SW 1271 (cell line): ENCODE data around the gene EDIL3.
A peak's percentile ranks its signal among the peaks of the same experiment; 100 is the strongest.
"Not testable (repeated sequence)": the region's sequence is repeated elsewhere in the genome, so short reads cannot be mapped to it uniquely, and the experiment has no call there.

ENCODE experiments used
- DNase-seq, 2 experiments: peaks; one replicate each; lab custom pipeline; 2025; lab: John Stamatoyannopoulos, UW

Gene EDIL3

DNA sequence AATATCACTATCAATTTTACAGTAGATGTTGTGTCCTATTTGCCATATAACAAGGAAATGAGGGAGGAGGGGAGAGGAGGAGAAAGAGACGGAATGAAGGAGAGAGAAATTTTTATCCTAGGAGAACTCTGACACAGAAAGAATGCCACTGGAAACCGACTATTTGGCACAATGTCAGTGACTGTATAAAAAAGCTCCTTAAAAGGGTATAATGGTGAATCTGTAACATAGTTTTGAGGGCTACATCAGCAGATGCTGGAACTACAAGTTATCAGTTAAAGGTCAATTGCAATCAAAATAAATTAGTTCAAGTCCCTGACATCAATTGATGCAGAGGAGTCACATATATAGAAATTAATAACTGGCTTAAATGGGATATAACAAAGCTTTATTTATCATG lies 5.7 kb downstream of the EDIL3 start:
- DNase-seq, result no peak

DNA sequence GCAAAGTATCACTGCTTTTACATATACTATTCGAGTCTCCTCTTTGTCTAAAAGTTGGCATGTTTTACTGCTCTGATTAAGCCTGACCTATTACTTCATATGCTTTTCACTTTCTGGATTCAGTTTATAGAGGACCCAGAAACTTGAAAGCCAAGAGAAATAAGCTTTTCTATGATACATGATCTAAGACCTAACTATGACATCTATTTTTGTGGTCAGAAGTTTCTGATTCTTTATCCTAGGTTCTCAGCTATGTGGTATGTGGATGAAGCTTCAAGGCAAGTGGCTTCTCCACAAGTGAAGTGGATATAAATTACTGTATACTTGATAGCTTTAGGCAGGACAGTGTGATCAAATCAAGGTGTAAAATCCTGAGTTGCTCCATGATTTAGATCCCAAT lies 6.3 kb downstream of the EDIL3 start:
- DNase-seq, result no peak

DNA sequence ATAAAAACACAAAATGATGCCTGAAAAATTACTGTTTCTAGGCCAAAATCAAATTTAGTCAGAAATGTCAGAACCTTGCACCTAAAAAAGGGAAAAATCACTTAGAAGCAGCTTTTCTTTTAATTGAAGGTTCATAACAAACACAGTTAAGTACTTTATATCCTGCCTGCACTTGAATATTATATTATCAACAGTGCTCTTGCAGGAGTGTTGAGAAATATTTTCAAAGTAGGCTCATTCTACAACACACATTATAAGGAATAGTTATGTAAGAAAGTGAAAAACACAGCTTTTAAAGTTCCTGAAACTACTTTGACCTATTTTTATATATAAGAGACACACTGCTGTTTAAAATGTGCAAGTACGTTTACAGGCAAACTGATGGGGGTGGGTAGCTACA lies 8.3 kb downstream of the EDIL3 start:
- DNase-seq, result no peak

DNA sequence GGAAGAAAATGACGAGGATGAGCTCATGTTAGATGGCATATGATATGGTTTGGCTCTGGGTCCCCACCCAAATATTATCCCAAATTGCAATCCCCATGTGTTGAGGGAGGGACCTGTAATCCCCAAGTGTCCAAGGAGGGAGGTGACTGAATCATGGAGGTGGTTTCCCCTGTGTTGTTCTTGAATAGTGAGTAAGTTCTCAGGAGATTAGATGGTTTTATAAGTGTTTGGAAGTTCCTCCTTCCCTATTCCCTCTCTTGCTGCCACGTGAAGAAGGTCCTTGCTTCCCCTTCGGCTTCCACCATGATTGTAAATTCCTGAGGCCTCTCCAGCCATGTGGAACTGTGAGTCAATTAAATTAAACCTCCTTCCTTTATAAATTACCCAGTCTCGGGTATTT lies 10.1 kb downstream of the EDIL3 start:
- no peak for DNase-seq

DNA sequence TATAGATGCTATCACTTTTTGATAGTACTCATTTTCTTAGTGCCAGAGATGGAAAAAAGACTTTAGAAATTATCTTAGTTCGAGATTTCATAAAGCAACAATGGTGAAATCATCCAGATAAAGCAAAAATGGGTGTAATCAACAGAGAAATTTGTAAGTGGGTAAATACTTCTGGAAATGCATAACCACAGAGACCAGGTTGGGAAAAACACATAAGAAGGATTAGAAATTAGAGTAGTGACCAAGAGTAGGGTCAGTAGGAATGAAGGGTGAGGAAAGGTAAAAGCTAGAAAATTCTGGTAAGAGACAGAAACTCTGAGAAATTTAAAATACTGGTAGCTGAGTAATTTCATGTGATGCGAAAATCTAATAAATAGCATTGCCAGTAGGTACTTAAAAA lies 11.2 kb downstream of the EDIL3 start:
- DNase-seq, result no peak

DNA sequence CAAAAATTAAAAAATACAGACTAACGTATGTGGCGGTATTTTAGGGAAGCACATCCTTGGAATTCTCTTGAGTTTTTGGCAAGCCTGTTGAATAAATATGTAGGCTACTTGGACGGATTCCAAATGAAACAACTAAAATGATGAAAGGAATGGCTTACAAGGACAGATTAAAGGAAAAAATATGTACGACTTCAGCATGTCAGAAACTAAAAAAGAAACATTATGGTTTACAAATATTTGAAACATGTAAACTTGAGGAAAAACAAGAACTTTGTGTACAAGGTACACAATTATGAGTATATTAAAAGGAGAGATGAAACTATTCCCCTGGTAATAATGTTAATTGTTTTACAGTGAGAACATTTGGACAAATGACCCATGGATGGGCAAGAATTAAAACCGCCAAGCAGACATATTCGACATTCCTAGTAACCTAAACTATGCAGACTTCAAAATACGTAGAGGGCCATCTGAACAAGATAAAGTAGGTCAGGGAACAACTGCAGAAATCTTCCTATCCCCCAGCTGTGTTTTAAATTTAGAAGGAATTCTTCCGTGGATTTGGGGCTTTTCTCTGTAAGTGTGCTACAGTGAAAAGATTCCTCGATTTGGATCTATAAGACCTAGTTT lies 12.5 kb downstream of the EDIL3 start:
- DNase-seq, result no peak

DNA sequence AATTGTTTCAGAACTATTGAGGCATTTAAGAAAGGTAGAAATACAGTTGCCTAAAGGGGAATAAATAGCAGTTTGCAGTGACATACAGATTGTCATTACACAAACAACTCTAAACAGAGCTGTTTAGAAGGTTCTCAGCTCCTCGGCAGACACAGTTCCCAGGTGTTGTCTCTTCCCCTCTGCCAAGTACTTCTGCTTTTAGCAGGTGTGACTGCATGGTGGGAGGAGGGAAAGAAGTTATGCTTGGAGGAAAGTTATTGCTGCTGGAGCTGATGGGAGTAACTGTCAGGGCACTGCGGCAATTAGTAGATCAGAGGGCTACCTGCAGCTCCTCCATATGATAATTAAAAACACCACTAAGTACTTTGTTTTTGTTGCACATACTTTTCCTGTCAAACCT lies 14.5 kb downstream of the EDIL3 start:
- no peak for DNase-seq

DNA sequence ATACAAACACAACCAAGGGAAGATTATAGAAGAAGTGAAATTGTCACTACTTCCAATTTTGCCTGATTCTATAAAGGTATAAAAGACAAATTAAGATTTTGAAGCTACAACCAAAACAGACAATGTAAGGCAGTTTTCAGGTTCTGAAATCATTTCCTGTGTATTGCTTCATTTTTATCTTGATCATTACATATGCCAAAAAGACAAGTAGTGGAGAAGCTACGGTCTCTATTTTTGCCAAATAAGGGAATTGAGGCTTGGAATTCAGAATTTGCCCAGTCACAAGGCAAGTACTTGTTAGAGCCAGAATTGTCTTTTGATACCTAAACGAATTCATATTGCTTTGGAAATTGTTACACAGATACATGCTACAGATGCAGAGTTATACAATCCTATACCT lies 20.6 kb downstream of the EDIL3 start:
- no peak for DNase-seq

DNA sequence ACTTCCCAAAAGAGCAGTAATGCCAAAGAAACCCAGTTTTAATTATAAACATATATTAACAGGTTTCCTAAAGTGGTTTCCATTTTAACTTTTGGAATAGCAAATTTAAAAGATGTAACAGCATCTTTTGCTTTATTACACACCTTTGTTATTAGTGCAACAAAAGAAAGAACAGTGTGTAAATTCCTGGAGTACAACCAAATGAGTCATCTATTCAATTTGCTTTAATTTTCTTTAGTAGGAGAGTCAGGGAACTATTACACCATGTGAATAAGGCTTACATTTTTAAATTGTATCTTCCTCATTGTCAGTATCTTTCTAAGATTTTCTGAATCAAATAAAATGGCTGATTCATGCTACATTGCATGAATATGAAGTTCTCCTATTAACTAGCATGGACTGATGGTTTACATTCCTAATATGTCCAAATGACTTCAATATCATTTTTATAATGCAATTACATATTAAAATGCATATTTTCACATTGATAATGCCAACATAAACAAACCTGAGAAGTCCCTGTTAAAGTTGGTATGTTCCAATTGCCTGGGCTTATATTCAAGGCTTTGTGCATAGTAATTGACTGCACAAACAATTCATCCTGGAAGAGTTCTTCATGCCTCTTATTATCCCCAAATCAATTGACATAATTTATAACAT lies 22.5 kb downstream of the EDIL3 start:
- no peak for DNase-seq

DNA sequence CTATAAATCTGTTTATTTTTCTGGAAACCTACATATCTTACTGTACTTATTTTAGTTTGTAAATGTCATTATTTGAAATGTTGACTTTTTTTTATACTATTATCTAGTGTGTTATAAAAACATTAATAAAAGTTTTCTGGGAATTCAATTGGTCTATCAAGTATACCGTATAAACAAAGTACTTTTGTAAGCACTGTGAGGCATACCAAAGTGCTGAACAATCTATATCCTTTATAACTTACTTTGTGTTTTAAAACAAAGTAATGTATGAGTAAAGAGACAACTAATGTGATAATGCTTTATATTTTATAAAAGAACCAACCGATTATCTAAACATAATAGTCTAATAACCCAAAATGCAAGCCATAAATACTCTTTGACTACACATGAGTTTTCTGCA lies 23.1 kb downstream of the EDIL3 start:
- DNase-seq, result no peak

DNA sequence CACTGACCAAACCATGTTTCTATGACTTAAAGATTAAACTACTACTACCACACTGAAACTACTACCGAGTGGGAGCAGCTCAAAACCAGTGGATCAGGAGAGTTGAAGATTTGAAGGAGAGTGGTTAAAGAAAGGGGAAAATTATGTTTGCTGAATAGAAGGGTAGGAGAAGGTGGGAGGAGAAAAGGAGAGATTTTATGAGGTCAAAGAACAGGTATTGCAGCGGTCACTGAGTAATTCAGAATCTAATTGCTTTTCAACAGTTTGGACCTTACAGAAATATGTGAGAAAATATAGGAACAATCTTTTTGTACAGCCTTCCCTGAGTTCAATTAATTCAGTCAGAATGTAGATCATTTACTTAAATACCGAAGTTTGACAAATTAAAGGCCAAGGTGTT lies 24.6 kb downstream of the EDIL3 start:
- no peak for DNase-seq

DNA sequence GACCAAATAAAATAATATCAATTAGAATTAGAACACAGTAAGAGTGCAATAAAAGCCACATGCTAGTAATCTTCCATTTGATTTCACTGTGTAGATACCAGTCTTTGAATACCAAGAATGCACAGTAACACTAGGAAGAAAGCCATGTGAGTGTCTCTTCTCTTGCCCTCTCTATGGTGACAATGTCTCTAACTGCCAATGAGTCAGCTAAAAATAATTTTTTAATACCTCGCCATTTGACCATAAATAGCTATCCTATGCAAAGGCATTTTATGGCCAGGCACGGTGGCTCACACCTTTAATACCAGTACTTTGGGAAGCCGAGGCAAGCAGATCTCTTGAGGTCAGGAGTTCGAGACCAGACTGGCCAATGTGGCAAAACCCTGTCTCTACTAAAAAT lies 30.6 kb downstream of the EDIL3 start:
- DNase-seq, result no peak

DNA sequence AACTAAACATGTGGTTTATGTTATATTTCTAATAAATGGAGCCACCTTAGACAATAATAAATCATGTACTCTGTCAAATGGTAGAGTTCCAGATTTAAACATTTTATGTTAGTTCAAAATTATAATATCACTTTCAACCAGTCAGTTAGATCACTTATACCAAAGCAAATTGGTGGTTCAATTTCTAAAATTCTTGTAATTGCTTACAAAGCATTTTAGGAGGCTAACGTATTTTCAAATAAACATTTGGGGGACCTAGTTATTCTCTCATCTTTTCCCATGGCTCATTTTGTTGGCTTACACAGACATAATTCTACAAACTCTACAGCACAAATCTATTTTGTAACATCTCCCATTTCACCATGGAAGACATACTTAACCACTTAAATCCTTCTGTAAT lies 39.9 kb downstream of the EDIL3 start:
- DNase-seq, result no peak

DNA sequence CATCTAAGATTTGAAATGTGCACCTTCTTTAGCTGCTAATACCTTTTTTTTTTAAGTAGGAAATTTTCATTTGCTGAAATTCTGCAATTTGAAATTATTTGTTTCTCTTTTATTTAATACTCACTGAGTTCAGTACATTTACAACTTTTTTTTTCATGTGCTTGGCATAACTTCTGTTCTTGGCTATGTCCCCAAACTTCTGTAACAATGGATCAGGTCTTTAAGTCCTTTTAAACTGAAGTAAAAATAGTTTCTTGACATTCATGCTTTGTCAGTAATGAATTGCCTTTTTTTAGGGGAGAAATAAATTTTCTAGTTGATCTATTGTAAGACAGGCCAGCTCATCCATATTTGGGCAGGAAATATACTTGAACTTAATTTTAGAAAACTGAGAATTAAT lies 41.5 kb downstream of the EDIL3 start:
- DNase-seq, result no peak

DNA sequence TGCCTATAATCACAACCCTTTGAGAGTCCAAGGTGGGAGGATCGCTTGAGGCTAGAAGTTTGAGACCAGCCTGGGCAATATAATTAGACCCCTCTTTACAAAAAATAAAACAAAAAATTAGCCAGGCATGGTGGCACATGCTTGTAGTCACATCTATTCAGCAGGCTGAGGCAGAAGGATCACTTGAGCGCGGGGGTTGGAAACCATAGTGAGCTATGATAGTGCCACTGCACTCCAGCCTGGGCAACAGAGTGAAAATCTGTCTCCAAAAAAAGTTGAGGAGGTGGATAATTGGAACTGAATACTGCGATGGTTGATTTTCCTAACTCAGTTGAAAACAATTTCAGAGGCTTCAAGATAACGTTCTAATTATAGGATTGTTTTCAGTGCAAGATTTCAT lies 52.6 kb downstream of the EDIL3 start:
- no peak for DNase-seq

DNA sequence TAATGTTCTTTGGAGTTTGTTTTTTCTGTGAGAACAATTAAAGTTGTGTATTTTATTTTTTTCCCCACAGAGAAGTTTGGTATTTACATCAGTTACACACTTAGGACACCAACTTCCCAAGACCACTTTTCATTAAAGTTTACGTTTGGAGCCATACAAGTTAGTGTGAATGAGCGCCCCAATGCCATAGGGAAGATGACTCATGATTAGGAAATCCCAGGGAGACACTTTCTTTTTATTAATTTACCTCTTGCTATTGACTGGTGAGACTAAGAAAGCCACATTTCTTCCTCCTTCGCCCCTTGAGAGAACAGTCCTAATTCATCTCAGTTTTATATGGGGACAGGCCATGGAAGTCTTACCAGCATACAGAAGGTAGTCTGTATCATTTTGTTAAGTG lies 57.1 kb downstream of the EDIL3 start:
- DNase-seq, result no peak

DNA sequence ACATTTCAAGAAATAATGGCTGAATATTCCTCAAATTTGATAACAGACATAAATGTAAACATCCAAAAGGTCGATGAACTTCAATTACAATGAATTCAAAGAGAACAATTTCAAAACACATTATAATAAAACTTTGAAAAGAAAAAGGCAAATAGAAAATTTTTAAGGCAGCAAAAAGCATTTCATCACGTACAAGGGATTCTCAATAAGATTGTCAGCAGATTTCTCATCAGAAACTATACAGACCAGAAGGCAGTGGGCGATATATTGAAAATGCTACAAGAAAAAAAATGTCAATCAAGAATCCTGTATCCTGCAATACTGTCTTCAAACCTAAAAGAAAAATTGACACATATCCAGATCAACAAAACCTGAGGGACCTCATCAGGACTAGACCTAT lies 62.0 kb downstream of the EDIL3 start:
- DNase-seq, result no peak

DNA sequence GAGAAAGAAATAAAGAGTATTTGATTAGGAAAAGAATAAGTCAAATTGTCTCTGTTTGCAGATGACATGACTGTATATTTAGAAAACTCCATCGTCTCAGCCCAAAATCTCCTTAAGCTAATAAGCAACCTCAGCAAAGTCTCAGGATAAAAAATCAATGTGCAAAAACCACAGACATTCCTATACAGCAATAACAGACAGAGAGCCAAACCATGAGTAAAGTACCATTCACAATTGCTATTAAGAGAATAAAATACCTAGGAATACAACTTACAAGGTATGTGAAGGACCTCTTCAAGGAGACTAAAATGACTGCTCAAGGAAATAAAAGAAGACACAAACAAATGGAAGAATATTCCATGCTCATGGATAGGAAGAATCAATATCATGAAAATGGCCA lies 66.9 kb downstream of the EDIL3 start:
- DNase-seq, result not testable (repeated sequence)

DNA sequence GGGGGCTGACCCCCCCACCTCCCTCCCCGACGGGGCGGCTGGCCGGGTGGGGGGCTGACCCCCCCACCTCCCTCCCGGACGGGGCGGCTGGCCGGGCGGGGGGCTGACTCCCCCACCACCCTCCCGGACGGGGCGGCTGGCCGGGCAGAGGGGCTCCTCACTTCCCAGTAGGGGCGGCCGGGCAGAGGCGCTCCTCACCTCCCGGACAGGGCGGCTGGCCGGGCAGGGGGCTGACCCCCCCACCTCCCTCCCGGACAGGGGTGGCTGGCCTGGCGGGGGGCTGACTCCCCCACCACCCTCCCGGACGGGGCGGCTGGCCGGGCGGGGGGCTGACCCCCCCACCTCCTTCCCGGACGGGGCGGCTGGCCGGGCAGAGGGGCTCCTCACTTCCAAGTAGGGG lies 72.4 kb downstream of the EDIL3 start:
- DNase-seq, result not testable (repeated sequence)

DNA sequence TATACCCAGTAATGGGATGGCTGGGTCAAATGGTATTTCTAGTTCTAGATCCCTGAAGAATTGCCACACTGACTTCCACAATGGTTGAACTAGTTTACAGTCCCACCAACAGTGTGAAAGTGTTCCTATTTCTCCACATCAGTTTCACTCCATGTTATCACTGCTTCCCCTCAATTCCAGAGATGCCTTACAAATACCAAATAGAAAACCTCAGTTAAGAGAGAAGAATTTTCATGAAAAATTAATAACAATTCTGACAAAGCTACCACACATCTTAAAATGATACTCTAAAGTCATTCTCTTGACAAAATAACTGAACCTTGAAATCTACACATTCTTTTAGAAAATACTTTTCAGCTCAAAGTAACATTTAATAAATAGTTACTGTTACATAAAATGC lies 74.8 kb downstream of the EDIL3 start:
- DNase-seq, result not testable (repeated sequence)

DNA sequence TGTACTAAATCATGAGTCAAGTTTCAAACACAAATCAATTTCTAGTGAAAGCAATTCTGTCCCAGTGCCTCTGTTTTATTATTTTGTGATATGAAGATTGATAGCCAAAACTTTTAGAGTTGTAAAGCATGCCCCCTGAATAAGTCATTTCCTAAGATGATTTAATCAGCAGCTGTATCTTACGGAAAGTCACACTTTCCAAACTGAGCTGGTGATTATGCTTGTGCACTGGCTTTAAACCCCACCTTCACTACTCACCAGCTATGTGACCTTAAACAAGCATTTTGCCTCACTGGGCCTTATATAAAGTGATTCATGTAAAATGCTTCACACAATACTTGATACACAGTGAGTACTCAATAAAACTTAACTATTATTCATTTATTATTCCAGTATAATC lies 78.1 kb downstream of the EDIL3 start:
- no peak for DNase-seq

DNA sequence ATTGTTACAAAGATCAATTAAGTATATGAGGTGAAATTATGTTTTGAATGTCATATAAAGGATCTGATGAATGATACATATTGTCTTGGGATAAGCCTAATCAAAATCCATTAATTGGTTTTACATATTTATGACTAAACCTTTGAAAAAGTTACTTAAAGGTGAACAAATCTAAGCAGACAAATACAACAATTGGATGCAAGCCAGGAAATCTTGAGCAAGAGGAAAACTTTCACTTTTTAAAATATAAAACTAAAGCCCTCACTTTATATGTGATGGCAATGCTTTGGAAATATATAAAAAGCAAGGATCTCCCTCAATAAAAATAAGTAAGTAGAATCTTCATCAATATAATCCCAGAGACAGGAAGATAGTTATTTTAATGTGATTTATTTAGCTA lies 80.1 kb downstream of the EDIL3 start:
- no peak for DNase-seq

DNA sequence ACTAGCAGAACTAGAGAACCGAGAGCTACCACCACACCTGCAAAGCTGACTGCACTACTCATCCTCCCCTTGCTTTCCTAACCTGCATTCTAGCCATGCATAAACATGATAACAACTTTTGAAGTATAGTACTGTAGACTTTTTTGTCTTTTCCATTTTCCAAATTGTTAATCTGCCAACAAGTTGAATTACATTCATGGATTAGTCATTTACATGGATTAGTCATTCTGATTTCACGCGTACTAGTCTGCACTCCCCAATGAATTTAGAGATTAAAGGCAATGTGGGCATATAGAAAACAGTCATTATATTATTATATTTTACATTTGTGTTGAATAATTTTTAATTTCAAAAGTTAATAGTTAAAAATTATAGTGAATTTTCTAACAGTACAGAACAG lies 81.4 kb downstream of the EDIL3 start:
- no peak for DNase-seq

DNA sequence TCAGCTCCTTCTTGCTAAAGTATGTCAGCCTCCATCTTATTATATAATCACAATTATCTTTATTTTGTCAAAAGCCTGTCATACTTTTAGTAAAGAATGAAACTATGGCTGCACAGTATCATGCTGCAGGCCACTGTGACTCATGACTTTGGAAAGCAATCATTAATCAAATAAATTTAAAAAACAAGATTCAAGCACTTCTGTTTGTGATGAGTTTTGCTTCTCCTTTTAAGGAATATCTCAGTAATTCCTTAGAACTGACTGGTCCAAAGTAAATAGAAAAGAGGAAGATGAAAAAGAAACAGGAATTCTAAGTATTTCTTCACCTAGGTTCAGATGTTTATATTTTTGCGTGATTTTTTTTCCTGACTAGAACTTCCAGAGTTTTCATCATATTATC lies 83.1 kb downstream of the EDIL3 start:
- DNase-seq, result peak in 1 of 2 experiments; percentile 15
